GM18526 (cell line): Measurements from ENCODE around the gene FAM210A.

Source experiments
- POLR2A ChIP-seq: IDR thresholded peaks from 3 replicates; pipeline ENCODE4 v1.6.1; 2011; ENCODE audit not compliant: insufficient read length; ENCODE audit errors: extremely low read depth

Gene FAM210A

DNA sequence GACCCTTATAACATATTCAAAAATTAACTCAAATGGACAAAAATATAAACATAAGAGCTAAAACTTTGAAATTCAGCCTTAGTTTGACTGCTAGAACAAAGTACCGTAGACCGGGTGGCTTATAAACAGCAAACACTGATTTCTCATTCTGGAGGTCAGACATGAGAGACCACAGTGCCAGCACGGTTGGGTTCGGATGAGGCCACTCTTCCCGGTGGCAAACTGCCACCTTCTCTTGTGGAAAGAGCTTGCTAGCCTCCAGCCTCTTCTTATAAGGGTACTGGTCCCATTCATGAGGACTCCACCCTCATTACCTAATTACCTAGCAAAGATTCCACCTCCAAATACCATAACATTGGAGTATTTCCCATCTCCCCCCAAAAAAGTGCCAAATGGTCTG, 91.3 kb downstream of the FAM210A start:
- no peak for TF ChIP-seq POLR2A

DNA sequence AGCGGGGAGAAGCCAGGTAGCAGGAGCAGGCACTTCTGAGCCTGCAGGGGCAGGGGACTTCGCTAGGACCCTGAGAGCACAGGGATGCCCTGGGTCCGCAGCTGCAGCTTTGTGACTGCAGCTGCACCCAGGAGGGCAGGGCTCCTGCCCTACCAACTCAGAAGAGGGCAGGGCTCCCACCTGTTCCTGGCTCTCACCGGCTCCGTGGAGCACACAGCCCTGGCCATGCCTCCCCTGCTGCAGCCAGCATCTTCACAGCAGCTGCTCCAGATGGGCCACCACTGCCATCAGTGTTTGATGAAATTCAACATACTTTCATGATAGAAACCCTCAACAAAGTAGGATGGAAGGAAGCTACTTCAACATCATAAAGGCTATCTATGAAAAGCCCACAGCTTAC, 92.7 kb downstream of the FAM210A start:
- no peak for TF ChIP-seq POLR2A

DNA sequence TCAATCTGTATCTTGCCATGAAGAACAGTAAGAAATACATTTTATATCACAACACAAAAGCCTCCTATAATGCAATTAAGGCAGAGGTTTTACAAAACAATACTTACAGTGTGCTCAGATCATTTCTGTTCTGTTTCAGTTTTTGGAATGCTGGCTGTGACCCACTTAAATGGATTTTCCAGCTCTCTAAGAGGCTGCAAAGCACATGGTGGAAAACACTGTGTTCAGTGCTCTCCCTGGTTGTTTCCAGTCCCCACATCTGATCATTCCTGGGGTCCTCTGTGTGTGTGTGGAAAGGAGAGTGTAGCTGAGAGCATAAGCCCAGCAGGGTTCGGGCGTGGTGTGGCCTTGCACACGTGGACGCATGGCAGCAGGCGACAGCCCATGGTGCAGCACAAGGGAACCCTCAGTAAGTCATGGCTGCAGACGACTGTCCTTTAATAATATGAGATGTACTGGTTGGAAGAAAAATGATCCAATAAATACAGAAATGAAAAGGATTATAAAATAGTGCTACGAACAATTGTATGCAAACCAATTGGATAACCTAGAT, 95.6 kb downstream of the FAM210A start:
- TF ChIP-seq POLR2A = no peak

DNA sequence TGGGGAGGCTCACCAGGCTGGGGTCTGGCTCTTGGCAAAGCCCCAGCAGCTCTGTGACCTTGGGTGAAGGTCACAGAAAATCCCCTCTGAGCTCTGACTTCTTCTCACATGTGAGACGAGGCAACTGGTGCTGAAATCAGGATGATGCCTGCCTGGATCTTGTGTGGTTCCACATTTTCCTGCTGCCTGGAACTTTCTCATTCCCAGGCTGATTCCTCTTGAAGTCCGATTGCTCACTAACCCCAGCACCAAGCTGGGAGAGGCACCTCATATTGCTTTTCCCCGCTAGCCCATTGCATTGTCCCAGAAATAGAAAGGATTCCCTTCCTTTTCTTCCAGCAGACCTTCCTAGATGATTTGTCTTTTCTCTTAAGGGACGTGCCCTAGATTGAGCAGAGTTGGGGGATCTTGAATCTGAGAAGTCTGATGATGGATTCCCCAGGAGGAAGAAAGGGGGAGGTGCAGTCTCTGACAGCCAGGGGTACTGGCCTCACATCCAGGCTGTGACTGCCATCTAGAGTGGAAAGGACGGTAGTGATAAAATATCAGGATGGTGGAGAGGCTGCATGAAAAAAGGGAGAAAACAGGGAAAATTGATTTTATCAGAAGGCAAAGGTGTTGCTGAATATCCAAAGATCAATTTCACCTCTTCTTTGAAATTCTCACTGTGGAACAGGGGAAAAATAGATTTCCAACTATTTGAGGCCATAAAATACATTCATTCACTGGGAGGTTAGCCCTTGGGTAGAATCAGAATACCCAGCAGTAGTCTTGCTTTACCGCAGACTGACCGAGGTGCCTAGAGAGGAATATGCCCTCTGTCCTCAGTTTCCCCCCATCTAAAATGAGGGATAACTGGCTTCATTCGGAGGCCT, 96.3 kb downstream of the FAM210A start:
- TF ChIP-seq POLR2A = no peak

DNA sequence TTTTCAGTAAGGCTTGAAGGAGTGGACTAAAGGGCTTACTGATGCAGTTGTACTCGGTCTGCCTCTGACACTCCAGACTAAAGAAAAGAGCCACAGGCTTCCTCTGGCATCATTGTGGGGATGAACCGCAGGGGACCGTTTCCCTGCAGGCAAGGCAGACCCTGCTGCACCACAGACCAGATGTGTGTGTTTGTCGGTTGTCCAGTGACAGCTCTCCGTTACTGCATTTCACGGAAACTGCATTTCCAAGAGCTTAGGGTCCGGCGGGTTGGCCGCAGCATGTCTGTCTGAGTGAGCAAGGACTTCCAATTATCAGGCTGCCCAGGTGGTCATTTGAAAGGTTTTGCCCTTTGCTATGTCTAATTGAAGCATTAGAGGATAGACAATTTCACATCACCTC, 98.1 kb downstream of the FAM210A start:
- no peak for TF ChIP-seq POLR2A

DNA sequence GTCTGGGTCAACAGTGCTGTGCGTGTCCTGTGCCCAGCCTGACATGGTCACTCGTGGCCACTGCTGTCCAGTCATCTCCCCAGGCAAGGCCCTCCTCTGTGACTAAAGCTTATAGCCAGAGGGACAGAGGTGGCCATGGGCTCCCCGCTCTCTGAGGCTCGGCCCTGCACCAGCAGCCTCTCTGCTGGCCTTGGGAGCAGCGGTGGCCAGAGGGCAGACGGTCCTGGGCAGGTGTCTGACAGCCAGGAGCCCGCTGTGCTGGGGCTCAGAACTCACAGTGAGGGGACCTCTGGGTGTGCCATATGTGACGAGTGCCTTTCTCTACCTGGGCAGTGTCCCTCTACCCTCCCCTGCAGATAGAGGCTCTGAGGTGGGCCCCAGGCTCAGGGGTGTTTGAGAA, 98.7 kb downstream of the FAM210A start:
- no peak for TF ChIP-seq POLR2A

DNA sequence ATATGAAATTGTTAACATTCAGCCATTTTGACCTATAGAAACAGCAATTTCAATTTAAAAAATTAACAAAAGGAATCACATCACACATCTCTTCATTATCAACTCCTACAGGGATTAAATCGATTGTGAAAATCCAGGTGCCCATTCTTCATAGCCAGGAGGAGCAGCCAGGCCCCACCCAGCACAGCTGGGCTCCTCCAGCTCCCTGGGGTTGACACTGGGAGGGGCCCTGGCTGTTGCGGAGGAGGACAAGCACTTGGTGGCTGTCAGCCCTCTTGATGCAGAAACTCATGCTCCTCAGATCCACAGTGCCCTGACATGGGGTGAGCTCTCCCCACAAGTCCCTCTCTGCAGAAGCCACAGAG, 99.8 kb downstream of the FAM210A start:
- no peak for TF ChIP-seq POLR2A

DNA sequence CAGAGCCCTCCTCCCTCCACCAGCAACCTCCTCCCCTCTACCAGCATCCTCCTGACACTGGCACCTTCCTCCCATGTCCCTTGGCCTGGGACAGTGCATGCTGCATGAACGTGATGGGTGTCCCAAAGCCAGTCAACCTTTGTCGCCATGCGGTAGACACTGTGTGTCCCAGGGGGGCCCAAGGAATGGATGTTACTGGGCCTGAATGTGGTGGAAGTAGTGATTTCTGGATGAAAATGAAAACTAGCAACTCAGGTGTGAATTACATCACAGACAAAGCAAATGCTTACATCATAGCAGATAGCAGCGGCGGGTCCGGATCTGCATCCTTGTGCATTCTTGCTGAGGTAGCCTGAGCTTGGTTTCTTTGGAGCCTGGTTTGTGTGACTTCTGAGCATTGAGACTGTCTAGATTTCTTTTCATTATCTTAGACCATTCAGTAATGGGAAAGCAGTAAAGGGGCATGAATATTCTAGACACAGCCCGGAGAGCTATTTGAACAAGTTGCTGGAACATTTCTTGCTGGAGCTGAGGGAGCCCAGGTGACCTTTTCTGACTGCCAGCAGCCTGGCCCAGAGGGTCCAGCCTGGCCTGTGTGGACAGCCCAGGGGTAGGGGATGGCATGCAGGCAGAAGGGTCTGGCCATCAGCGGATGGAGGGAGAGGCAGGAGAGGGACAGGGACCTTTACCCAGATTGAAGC, 100.4 kb downstream of the FAM210A start:
- no peak for TF ChIP-seq POLR2A

DNA sequence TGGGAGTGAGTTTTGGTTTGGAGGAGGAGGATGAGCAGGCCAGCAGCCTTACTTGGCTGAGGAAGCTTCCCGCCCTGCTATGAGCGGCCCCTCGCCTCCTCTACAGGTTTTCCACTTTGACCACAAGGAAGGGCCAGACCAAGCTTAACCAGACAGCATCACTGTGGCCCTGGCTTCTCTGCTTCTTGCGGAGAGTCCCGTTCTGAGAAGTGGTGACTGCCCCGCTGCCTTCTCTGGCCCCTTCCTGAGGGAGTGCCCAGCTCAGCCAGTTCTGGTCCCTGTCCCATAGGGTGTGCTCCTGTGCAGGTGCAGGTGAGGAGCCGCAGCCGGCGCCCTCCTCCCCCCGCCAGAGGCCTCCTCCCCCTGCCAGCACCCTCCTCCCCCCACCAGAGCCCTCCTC, 101.0 kb downstream of the FAM210A start:
- TF ChIP-seq POLR2A = no peak

DNA sequence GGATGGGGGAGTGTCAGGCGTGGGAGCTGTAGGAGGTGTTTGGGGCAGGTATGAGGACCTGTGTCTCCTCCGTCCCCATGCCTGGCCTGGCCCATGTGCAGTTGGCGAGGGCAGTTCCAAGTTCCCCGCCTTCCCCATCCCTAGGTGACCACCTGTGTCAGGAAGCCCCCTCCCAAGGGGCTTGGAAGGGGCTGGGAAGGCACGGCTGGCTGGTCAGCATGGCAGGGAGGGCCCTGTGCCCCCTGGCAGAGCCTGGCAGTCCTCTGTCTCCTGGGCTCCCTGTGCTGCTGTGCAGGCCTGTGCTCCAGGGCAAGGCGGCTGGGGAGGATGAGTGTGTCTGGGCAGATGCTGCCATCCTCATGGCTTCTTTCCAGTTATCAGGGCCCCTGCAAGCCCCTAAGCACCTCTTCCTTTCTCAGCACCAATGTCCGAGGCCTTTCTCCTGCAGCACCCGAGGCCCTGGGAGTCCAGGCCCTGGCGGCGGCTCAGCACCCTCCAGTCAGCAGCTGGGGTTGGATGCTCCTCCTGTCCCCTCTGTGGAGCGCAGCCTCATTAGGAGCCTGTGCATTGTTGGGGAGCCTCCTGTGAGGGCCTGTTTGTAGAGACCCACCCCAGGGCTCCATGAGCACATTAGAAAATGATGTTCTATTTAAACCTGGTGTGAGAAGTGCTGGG, 101.7 kb downstream of the FAM210A start:
- TF ChIP-seq POLR2A = no peak

DNA sequence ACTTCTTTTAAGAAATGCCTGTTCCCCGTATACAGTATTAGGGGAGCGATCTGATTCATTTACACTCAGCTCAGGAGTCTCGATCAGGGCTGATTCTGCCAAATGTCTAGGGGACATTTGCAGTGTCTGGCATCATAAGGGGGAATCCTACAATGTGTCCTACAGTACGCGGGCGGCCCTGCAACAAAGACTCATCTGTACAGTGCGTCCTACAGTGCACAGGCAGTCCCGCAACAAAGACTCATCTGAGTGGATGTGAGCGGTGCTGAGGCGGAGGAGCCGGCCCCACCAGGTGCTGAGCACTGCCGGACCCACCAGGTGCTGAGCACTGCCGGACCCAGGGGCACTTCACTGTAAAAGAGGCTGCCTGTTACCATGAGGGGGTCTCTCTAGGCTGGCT, 102.5 kb downstream of the FAM210A start:
- TF ChIP-seq POLR2A = no peak

DNA sequence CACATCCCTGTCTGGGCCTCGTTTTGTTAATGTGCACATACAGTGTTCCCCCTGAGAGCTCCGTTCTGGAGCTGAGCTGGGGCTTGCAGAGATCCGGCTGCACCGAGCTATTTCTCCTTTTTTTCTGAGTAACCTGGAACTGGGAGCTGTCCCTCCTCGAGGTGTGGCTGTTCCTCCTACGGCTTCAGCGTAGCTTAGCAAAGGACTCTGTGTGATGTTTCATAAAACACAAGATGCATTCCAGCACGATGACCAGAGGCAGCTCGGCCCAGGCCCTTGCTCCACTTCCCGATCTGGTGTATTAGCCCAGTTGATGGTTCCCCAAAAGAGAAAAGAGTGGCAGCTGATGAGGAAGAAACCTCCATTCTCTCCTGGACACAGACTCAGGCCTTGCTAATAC, 103.0 kb downstream of the FAM210A start:
- TF ChIP-seq POLR2A = no peak

DNA sequence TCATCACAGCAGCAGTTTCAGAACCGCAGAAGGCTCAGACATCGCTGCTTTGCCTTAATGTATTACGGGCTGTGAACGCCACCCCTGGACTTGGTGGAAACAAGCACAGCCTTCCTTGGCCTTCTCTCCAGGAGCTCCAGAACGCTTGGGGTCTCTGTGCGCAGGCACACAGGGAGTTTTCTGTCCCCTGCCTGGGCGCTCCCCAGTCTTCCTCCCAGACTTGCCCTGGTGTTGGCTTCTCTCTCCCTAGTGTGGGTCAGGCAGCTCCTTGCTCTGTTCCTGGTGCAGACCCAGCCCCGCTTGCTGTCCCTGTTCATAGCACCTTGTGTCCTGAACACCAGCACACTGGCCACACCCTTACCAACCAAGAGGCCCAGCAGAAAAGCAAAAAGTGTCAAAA, 103.6 kb downstream of the FAM210A start:
- TF ChIP-seq POLR2A = no peak

DNA sequence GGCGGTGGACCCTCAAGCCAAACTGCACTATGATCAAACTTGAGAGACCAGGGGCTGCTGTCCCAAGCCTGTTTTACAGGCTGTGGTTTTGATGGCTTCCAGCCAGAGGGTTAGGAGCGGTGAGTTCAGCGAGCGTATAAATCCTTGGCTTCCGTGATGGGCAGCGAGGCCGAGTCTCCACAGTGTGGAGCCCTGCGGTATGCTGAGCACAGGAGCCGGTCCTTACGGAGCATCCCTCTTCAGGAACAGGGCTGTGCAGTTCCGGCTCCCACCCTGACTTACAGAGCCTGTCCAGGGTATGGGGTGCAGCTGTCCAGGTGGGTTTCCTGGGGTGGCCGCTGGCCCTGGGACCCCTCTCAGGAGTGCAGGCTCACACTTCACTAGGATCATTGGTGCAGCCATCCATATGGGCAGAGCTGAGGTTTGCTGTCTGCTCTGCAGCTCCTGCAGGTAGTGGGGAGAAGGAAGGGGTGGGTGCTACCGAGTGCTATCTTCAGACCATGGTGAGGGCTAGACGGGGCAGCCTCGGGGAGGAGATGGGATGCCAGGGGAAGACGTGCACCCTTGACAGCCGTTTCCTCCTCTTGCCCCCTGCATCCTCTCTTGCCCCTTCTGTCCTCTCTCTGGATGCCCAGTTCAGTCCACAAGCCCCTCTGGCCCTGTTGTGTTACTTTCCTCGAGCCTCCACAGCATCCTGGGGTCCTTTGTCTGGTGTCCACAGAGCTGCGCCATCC, 104.3 kb downstream of the FAM210A start:
- no peak for TF ChIP-seq POLR2A

DNA sequence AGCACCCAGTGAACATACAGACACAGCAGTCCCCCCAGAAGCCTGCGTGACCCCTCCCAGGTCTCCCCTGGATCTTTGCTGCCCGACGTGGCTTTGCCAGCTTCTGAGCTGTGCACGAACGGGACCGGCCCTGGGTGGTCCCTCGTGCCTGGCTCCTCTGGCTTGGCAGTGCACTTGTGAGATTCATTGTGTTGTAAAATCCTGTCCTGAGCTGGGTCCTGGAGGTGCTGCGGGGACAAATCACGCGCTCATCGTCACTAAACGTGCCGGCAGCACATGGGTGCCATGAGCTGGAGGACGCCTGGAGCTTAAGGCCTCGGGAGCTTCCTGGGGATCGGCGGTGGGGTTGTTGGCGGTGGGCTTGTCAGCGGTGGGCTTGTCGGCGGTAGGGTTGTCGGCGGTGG, 104.9 kb downstream of the FAM210A start:
- TF ChIP-seq POLR2A = no peak
